Activated CD4-positive, alpha-beta T cell treated with anti-CD3 and anti-CD28 coated beads for 48 hours (primary cell): Measurements from ENCODE around the gene CPNE6.
A peak's percentile ranks its signal among the peaks of the same experiment; 100 is the strongest.
"Not testable (repeated sequence)": the region's sequence is repeated elsewhere in the genome, so short reads cannot be mapped to it uniquely, and the experiment has no call there.

ENCODE experiments used
- DNase-seq: peaks from one replicate; pipeline ENCODE4 v3.0.0-alpha.2; 2020

Gene CPNE6

GRCh38 chr14:24071144-24071697, at the start of gene CPNE6:
TSS of gene CPNE6 (plus strand) at chr14:24071562. CDS start at chr14:24072937, 1,375 bp downstream.
- peak; percentile 74 for DNase-seq

- not testable (repeated sequence) for DNase-seq
Measured at GRCh38 chr14:24024939-24025418, 46.4 kb upstream of the CPNE6 start.

GRCh38 chr14:24029687-24030086, 41.7 kb upstream of the CPNE6 start:
- DNase-seq = not testable (repeated sequence)

GRCh38 chr14:24031331-24031730, 40.0 kb upstream of the CPNE6 start:
- not testable (repeated sequence) for DNase-seq

GRCh38 chr14:24032727-24033418, 38.5 kb upstream of the CPNE6 start:
- no peak for DNase-seq

- DNase-seq = not testable (repeated sequence)
Measured at GRCh38 chr14:24035769-24036168, 35.6 kb upstream of the CPNE6 start.

GRCh38 chr14:24036169-24036962, 35.0 kb upstream of the CPNE6 start:
- peak; percentile 68 for DNase-seq

- not testable (repeated sequence) for DNase-seq
Measured at GRCh38 chr14:24036963-24037657, 34.3 kb upstream of the CPNE6 start.

GRCh38 chr14:24037658-24038037, 33.7 kb upstream of the CPNE6 start:
- no peak for DNase-seq

- DNase-seq = no peak
Measured at GRCh38 chr14:24038686-24039085, 32.7 kb upstream of the CPNE6 start.

GRCh38 chr14:24040692-24041091, 30.7 kb upstream of the CPNE6 start:
- DNase-seq = no peak

- no peak for DNase-seq
Measured at GRCh38 chr14:24042746-24043145, 28.6 kb upstream of the CPNE6 start.

GRCh38 chr14:24049002-24049401, 22.4 kb upstream of the CPNE6 start:
- DNase-seq = not testable (repeated sequence)

- DNase-seq = not testable (repeated sequence)
Measured at GRCh38 chr14:24050753-24051152, 20.6 kb upstream of the CPNE6 start.

- DNase-seq = no peak
Measured at GRCh38 chr14:24051176-24051788, 20.1 kb upstream of the CPNE6 start.

- DNase-seq = peak; percentile 62
Measured at GRCh38 chr14:24051789-24052655, 19.3 kb upstream of the CPNE6 start, which contains the start of gene CARMIL3. TSS of gene CARMIL3 (plus strand) at chr14:24052009. CDS start at chr14:24052154, 145 bp downstream.

GRCh38 chr14:24052656-24053547, 18.5 kb upstream of the CPNE6 start:
- DNase-seq = peak; percentile 70

- DNase-seq = no peak
Measured at GRCh38 chr14:24053548-24054323, 17.6 kb upstream of the CPNE6 start.

GRCh38 chr14:24054324-24054641, 17.1 kb upstream of the CPNE6 start:
- DNase-seq = no peak

- no peak for DNase-seq
Measured at GRCh38 chr14:24054646-24055045, 16.7 kb upstream of the CPNE6 start.
